Epithelial cell of proximal tubule (primary cell): ENCODE results near the gene RDH14. TPM values are rescaled to one million over a fixed set of nuclear protein-coding genes. Genes with fewer than 3 reads are reported as not detected.
A peak's percentile ranks its signal among the peaks of the same experiment; 100 is the strongest.

Experiments
- DNase-seq: peaks from one replicate; pipeline ENCODE4 v3.0.0-alpha.2; 2011; ENCODE audit warnings: low read depth
- H3K4me3 ChIP-seq: 2 replicates; pipeline ENCODE4 v1.5.1; 2011; ENCODE audit warnings: low read depth, mild to moderate bottlenecking, low read length
- total RNA-seq: library from RNA; depleted of rRNA; stranded (reverse); fragments of >200 nt; gene quantifications from 2 replicates; pipeline ENCODE4 v1.2.3, GENCODE V29; 2015
- TF ChIP-seq, protein P1 (sequence below): conservative IDR thresholded peaks from 2 replicates; pipeline ENCODE4 v1.5.1; 2012; ENCODE audit warnings: low read depth, mild to moderate bottlenecking, low read length

The RDH14 gene, protein sequence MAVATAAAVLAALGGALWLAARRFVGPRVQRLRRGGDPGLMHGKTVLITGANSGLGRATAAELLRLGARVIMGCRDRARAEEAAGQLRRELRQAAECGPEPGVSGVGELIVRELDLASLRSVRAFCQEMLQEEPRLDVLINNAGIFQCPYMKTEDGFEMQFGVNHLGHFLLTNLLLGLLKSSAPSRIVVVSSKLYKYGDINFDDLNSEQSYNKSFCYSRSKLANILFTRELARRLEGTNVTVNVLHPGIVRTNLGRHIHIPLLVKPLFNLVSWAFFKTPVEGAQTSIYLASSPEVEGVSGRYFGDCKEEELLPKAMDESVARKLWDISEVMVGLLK
- 22.6 and 29.9 TPM in 2 replicates for total RNA-seq

DNA sequence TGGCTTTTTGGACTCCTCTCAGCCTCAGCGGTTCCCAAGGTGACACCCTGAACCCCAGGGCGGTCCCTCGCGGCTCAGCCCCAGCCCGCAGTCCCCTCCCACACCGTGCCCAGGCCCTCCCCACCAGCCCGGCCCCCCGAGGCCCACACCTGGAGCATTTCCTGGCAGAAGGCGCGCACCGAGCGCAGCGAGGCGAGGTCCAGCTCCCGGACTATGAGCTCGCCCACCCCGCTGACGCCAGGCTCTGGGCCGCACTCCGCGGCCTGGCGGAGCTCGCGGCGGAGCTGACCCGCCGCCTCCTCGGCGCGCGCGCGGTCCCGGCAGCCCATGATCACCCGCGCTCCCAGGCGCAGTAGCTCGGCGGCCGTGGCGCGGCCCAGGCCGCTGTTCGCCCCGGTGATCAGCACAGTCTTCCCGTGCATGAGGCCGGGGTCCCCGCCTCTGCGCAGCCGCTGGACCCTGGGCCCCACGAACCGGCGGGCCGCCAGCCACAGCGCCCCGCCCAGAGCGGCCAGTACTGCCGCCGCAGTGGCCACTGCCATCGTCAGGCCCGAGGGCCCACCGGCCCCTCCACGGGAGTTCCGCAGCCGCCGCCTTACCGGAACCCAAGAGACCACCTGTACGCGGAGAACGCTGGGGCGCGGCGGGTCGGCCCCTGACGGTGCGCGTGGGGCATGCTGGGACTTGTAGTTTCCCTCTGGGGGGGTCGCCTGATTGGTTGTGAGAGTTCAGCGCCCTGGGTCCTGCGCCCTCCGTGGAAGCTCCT lies at the start of gene RDH14:
Gene RDH14, minus strand, starts transcription at position 623 of the 766 bp plus-strand sequence. Its CDS starts 81 bp downstream, at position 542.
- peak; percentile 42 for DNase-seq
- TF ChIP-seq, protein P1, sequence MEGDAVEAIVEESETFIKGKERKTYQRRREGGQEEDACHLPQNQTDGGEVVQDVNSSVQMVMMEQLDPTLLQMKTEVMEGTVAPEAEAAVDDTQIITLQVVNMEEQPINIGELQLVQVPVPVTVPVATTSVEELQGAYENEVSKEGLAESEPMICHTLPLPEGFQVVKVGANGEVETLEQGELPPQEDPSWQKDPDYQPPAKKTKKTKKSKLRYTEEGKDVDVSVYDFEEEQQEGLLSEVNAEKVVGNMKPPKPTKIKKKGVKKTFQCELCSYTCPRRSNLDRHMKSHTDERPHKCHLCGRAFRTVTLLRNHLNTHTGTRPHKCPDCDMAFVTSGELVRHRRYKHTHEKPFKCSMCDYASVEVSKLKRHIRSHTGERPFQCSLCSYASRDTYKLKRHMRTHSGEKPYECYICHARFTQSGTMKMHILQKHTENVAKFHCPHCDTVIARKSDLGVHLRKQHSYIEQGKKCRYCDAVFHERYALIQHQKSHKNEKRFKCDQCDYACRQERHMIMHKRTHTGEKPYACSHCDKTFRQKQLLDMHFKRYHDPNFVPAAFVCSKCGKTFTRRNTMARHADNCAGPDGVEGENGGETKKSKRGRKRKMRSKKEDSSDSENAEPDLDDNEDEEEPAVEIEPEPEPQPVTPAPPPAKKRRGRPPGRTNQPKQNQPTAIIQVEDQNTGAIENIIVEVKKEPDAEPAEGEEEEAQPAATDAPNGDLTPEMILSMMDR: no peak
- H3K4me3 ChIP-seq: peak within 1 kb of the TSS; percentile 76

GRCh38 chr2:18610090-18610489 lies 49.6 kb upstream of the RDH14 start:
- no peak for DNase-seq
- TF ChIP-seq, protein P1: no peak
- H3K4me3 ChIP-seq: no peak overlapping the region

DNA sequence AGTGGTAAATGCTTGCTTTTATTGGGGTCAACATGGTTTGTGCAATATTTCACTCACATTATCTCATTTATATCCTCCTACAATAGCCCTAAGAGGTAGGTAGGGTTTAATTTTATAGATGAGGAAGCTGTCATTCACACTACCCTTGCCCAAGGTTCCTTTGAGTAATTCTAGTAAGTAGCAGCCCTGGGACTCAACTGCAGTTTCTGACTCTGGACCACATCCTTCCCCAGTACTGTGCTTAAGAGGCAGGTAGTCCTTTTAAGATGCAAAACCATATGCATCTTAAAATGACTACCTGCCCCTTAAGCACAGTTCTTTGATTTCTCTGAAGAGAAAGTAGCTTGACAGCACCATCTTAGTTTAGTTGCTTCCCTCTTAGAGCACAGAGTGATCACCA lies 44.7 kb upstream of the RDH14 start:
- no peak for DNase-seq
- TF ChIP-seq, protein P1: no peak
- no peak overlapping the region for H3K4me3 ChIP-seq

DNA sequence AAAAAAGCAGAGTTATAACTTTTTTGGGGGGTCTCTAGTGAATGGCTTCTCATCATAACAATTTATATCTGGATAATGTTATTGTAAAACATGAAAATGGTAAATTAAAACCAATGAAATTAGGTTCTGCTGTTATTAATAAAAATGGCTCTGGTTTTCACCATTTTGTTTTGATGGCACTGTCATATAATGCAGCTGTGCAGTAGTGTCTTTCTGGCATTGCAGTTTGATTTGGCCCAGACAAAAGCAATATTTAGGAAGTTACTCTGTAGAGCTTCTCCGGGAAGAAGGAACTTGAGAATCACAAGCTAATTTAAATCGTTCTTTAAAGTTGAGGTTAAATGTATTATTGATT lies 44.1 kb upstream of the RDH14 start:
- no peak for DNase-seq
- TF ChIP-seq, protein P1: no peak
- no peak overlapping the region for H3K4me3 ChIP-seq

DNA sequence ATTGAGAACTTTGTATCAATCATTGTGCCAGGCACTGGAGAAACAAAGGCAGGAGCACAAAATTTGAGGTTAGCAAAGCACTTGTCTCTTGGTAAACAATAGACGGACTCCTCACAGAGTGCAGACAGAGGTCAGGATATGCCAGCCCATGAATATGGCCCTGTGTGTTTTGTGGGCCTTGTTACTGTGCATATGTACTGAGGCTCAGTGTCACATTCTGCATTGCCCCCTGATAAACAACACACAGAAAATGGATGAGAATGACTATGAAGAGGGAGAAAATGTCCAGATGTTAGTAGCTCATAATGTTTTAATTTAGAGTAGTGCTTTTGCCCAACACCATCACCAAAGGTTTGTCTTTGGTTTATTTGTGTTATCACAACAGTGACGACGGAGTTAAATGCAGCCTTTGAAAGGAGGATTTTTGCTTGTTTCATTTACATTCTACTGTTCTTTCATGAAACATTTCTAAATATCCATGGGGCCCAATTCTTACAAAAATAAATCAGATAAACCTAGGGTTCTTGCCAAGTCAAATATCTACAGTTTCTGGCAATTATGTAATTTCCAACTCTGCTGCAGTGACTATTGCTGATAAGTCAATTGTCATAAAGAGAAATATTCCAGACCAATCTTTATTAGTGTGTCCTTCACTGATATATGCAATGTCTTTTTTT lies 43.5 kb upstream of the RDH14 start:
- H3K4me3 ChIP-seq: no peak overlapping the region
- TF ChIP-seq, protein P1: no peak
- DNase-seq: no peak

GRCh38 chr2:18602298-18602697 lies 41.8 kb upstream of the RDH14 start:
- no peak overlapping the region for H3K4me3 ChIP-seq
- DNase-seq: no peak
- TF ChIP-seq, protein P1: peak; percentile 11
